GM19035 (cell line): ENCODE results near the gene TMSB10.
A peak's percentile ranks its signal among the peaks of the same experiment; 100 is the strongest.
"Not testable (repeated sequence)": the region's sequence is repeated elsewhere in the genome, so short reads cannot be mapped to it uniquely, and the experiment has no call there.

Experiments
- ATAC-seq: cut with Tn5 transposase; IDR thresholded peaks from one replicate; pipeline ENCODE4 v1.9.1; 2021; ENCODE audit not compliant: unreplicated experiment

Gene TMSB10

DNA sequence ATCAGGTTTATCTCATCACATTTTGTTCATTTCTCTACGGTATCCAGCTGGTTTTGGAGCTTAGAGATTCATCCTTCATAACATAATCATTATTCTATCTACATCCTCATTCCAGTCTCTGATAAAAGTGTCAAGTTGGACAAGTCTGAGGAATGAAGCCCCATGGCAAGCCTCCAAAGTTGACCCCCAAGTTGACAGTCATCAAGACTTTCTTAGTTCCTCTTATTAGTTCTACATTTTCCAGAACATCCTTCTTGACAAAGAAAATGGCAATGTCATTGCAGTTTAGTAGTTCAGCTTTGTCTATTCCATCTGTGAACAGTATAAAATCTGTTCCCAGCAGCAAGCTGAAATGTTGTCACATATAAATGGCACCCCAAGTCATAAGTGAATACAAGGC, 4.5 kb upstream of the TMSB10 start:
- ATAC-seq = no peak

DNA sequence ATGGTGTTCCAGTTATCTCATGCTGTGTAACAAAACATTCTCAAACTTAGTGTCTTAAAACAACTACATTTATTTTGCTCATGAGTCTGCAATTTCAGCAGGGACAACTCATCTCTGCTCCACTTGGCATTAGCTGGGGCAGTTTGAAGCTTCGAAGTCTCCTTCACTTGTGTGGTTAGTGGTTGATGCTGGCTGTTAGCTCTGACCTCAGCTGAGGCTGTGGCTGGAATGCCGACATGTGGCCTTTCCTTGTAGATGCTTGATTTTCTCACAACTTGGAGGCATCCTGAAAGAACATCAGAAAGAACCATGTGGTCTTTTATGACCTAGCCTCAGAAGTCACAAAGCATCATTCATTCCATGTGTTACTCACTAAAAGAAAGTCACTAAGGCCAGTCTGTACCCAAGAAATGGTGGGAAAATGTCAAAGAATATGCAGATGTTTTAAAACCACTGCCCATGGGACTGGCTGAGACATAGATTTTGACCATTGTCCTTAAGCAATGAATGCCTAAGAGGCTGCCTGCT, 3.8 kb upstream of the TMSB10 start:
- no peak for ATAC-seq

DNA sequence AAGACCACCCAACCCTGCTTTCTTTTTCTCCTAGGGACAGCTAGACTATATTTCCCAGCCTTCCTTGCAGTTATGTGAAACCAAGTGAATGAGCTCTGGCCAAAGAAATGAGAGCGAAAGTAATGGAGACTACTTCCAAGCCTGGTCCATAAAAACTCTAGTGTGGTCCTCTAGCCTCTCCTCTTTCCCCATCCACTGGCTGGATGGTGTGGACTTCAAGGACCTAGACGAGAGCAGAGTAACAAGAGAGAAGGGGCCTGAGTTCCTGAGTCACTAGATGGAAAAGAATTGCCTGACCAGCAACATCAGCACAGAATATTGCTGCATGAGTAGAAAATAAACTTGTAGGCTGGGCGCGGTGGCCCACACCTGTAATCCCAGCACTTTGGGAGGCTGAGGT, 2.9 kb upstream of the TMSB10 start:
- ATAC-seq = no peak

DNA sequence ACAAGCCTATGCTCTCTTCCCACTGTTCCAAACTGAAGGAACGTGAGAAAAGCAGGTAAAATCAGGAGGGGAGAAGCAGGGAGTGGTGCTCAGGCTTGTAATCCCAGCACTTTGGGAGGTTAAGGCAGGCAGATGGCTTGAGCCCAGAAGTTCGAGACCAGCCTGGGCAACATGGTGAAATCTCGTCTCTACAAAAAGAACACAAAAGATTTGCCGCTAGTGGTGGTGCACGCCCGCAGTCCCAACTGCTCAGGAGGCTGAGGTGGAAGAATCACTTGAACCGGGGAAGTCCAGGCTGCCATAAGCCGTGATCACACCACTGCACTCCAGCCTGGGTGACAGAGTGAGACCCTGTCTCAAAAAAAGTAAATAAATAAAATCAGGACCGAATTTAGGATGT, 1.3 kb upstream of the TMSB10 start:
- ATAC-seq = no peak

DNA sequence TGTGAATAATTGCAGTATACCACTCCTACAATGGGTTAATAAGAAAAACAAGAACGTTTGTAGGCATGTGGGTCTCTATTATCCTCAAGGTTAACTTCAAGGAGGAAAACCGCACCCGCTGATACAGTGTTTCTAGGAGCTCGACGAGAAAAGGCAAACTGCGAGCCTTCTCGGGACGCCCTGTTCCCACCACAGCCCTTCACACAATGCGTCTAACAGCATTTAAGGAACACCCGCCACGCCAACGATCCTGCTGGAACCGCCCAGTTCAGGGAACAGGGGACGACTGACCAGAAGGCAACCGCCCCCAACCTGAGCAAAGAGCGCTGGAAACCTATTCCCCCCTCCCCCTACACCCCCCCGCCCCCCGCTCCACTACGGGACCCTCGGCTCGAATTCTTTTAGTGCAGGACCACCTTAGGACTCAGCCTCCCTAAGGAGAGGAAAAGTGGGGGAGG, 710 bp upstream of the TMSB10 start:
- no peak for ATAC-seq

DNA sequence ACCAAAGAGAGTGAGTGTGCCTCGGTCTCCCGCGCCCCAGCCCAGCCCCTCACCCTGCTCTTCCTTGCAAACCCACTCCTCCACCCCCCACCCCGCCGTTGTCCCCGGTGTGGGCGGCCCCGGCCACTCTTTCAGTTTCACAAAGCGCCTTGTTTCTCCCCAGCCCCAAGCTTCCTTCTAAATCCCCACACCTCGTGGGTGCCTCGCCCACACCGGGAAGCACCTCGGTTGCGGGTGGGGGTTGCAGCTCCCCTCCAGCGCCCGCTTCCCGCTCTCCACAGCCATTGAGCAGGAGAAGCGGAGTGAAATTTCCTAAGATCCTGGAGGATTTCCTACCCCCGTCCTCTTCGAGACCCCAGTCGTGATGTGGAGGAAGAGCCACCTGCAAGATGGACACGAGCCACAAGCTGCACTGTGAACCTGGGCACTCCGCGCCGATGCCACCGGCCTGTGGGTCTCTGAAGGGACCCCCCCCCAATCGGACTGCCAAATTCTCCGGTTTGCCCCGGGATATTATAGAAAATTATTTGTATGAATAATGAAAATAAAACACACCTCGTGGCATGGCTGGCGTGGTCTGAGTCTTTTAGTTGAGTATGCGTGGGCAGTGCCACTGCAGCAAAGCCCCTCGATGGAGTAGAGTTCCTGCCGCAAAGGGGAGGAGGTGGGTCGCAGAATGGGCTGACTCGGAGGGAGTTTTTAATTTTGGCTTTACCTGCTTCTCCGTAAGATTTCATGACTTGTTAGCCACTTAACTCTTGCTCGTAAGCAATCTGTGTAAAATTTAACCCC, 848 bp downstream of the TMSB10 start:
- peak; percentile 27 for ATAC-seq

DNA sequence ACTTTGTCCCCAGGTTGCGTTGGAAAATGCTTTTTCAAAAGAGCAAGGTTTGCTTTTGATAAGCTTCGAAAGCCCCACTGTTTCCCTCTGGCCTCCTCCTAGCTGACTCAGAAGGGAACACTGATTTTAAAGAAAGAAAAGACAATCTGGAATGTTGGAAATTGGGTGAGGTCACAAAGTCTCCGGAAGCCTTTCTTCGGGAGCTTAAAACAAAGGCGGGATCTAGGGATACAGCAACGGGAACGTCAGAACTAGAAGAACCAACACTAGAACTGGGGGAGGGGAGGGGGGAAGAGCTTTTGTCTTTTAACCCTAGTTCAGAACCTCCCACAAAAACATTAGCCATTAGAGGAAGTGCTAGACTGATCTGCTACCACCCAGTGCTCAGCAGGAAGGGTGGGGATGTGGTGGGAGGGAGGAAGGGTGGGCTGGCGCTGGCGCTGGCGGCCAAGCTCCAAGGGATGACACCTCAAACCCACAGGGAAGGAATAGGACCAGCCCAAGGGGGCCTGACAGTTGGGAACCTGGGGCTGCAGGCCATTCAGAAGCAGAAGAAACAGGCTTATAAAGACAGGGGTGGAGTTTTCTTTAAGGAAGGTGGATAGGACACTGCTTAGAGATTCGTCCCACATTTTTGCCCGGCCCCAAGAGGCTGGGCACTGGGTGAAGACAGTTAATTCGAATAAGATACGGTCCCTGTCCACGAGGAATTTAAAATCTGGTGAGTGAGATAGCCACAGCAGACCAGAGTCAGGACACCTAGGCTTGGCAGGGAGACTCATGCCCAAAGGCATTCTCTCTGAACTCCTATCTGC, 1.7 kb downstream of the TMSB10 start:
- no peak for ATAC-seq

DNA sequence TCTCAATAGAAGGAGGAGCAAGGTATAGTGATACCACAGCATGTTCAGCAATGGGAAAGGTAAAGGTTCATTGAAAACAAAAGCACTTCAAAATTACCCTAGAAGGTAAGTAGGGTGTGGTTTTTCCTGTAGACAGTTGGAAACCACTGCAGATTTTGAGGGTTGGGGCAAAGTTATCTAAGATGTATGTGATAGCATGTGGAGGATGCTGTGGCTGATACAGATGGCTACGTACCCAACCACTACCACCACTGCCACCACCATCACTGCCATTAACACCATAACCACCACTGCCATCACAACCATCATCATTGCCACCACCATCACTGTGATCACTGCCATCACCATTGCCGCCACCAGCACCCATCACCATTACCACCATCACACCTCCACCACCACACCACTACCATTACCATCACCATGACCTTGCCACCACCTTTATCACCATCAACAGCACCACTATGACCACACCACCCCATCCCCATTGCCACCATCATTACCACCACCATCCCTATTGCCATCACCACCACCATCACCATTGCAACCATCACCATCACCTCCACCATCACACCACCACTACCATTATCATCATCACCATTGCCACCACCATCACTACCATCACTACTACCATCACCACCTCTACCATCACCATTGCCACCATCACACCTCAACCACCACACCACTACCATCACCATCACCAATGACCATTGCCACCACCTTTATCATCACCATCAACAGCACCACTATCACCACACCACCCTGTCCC, 3.7 kb downstream of the TMSB10 start:
- ATAC-seq = no peak

DNA sequence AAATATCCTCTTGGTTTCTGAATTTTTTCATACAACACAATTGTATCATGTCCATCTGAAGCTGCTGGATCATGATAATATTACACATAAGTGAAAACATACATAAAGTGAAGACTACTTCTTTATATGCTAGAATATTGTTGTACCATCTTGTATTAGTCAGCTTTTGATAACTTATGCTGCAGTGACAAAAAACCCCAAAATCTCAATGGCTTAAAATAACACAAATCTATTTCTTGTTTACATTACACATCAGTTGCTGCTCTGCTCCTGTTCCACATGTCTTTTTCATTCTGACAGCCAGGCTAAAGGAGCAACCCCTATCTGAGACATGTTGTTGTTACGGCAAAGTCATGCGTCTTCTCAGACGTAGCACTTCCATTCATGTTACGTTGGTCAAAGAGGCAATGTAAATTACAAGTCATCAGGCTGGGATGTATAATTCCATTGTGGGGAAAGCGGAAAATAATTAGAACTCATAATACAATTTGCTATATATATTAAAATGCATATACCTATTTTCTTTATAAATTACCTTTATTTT, 5.8 kb downstream of the TMSB10 start:
- ATAC-seq = no peak

DNA sequence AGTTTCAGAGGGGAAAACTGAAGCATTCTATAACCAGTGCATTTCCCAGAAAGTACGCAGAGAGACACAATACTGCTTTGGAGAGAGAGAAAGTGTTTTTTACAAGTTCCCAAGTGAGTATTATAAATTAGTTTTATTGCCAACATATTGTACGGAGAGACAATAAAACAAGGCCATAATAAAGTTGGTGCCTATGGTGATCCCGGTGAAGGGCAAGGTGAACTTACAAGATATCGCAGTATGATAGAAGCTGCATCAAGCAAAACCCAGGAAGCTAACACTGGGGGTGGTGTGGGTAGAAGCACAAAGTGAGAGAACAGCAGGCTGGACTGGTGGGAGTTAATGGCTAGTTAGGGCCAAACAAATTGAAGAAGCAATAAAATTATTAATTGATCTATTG, 7.5 kb downstream of the TMSB10 start:
- no peak for ATAC-seq

DNA sequence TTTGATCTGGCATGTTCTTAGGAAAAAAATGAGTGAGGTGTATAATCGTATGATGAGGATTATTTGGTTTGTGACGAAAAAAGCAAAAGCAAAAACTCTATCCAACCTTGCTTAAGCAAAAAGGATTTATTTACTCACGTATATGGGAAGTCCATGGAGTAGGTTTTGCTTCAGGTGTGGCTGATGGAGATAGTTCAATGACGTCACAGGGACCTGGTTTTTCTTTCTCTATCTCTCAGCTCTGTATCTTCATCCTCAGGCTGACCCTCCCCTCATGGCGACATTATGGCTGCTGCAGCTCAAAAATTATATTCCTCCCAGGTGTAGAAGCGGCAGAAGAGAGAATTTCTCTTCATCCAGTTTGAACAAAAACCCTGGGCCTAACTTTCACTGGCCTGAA, 8.9 kb downstream of the TMSB10 start:
- no peak for ATAC-seq

DNA sequence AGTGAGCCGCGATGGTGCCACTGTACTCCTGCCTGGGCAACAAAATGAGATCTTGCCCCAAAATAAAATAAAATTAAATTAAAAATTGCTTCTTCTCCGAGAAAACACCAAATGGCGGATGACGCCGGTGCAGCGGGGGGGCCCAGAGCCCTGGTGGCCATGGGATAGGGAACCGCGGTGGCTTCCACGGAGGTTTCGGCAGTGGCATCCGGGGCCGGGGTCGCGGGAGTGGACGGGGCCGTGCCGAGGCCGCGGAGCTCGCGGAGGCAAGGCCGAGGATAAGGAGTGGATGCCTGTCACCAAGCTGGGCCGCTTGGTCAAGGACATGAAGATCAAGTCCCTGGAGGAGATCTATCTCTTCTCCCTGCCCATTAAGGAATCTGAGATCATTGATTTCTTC, 10.2 kb downstream of the TMSB10 start:
- not testable (repeated sequence) for ATAC-seq

DNA sequence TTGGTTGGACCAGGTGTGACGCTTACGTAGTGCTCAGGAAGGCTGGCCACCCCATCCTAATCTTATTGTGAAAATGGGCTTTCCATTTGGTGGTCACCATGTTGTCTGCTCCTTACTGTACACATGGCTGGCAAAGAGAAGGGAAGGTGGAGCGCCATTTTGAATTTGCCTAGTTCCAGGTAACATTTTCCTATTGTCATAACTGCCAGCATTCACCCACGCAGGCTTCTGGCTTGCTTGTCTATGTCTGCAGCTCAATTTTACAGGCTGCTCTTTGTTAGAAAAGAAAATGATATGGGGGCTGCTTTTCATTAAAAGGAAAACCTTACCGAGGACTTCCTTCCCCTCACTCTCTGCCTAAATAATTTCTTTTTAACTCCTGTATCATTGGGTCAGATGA, 12.4 kb downstream of the TMSB10 start:
- ATAC-seq = not testable (repeated sequence)

DNA sequence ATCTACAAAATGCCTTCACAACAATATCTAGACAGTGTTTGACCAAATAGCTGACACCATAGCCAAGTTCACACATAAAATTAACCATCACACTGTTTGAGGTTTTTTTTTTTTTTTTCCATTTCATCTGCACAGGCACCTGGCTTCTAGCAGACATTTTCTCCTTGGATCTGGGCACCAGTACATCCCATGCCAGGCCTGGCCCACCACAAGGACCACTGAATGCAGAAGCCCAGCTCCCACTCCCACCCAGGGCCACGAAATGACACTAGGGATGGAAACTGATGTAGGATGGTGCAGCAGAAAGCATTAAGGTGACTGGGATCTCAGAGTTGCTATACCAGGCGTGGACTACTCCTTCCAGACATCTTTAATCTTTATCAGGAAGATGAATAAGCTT, 13.0 kb downstream of the TMSB10 start:
- no peak for ATAC-seq

DNA sequence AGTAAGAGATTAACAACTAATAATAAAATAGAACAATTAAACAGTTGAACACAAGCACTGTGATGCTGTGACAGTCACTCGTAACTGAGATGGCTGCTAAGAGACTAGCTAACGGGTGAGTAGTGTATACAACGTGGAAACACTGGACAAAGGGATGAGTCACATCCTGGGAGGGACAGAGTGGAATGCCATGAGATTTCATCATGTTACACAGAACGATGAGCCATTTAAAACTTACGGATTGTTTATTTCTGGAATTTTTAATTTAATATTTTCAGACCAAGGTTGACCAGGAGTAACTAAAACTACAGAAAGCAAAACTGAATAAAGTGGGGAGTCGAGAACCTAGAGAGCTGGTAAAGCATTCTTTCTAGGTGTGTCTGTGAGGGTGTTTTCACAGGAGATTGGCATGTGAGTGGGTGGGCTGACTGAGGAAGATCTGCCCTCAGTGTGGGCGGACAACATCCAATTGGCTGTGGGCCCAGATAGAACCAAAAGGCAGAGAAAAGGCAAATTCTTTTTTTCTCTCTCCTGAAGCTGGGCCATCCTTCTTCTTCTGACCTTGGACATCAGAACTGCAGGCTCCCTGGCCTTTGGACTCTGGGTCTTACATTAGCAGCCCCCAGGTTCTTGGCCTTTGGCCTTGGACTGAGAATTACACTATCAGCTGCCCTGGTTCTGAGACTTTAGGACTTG, 14.6 kb downstream of the TMSB10 start:
- ATAC-seq = peak; percentile 46

DNA sequence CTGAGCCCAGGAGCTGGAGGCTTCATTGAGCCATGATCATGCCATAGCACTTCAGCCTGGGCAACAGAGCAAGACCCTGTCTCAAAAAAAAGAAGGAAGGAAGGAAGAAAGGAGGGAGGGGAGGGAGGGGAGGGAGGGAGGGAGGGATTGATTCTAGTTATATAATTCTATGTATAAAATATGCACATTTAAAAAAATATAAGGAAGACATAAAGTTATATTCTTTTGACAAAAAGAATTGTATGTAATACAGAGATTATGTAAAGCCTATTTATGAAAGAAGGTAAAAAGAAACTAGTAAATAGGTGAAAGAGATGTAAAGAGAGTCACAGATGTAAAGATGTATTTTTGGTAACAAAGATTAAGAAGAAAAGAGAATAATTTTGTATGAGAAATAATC, 17.6 kb downstream of the TMSB10 start:
- no peak for ATAC-seq

DNA sequence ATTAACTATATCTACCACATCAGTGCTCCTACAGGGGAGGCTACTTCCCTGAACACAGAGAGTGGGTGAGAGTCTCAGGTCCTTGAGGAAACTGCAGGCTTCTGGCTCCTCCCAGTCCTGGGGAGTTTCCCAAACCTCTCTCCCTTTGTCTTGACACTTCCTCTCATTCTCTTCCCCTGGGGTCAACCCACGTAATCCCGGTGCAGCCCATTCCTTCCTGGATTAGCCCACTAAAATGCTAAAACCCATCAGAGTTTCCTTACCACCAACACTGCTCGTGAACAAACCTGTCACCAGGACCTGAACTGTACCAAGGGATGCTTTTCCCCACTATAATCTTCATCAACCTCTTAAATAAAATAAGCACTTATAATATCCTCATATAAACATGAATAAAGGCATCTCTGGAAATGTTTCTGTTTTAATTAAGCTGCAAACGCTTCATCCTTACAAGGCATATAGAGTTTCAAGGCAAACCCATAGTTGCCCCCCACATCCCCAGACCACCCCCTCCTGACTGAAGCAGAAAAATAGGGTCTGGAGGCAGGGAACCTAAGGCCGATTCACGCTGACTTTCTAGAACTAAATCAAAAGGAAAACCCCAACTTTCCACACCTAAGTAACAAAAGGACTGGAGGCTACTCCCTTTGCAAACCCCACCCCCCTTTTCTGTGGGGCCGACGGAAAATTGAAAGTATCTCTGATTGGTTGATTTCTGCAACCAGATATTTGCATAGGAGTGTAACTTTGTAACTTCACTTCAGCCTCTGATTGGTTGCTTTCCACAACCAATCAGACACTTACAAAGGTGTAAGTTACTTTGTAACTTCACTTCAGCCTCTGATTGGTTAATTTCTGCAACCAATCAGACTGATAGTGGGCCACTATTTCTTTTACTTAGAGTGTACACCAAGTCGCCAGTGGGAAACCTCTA, 19.0 kb downstream of the TMSB10 start:
- peak; percentile 31 for ATAC-seq

DNA sequence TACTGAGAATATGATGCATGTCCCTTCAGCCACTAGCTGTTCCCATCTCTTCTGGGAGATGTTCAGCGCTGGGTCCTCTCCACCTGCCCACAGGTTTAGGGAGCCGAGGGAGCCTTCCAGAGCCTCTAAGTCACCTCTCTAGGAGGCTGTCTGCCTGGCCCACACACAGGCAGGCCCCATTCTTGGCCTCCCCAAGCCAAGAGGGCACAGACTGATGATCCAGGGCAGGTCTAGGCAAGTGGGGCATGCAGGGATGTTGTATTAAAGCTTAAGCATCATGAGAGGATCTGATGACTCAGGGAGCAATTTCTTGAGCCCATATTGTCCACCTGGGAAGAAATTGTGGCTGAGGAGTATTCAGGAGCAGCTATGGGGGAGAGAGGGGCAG, 19.9 kb downstream of the TMSB10 start:
- ATAC-seq = peak; percentile 0

DNA sequence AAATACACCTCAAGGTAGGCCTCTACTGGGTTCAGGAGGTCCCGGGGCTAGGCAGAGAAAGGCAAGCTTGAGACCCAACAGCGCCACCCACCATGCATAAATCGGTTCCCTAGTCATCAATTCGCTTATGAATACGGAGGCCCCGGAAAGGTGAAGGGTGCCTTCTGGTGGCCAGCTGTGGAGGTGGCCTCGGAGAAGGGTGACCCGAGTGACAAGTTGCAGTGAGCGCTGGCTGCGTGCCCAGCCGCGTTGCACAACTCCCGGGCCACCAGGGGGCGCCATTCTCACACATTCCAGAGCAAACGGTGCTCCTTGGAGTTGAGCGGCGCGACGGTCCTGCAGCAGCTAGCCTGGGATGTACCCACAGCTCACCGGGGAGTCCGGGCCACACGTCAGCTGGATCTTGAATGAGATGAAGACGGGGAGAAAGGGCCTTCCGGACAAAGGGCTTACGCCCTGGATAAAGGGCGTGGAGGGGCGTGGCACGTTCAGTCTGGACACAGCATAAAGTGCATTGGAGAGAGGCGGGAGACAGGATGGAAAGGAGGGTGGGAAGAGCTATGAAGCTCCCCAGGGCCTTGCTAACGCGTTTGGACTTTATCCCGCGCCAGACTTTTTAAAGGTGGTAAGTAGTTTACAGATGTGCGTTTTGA, 20.4 kb downstream of the TMSB10 start:
- peak; percentile 79 for ATAC-seq
